ENCODE data around the gene GULP1. TPM values are rescaled to one million over a fixed set of nuclear protein-coding genes. Genes with fewer than 3 reads are reported as not detected.

Gene GULP1
- total RNA-seq, 1 experiment from 2014 or later: 76.0 TPM

GRCh38 chr2:188315750-188316149 lies 24.1 kb downstream of the GULP1 start:
- H3K36me3 ChIP-seq (ENCODE audit: control insufficient read depth in 1 of 2, insufficient read depth in 2 of 2, low read length in 2 of 2): no peaks in the 10 kb centered on the region
- BruUV-seq (replicated peaks): no TSS peak
- no peak for TF ChIP-seq EZH2 (IDR thresholded peaks at IDR 0.05)
- H3K4me3 ChIP-seq (replicated peaks in 1 of 2; ENCODE audit: low read depth in 1 of 2, low read length in 2 of 2): no peak overlapping the region
- H4K20me1 ChIP-seq (ENCODE audit: insufficient read depth): no peaks in the 10 kb centered on the region
- H3K27me3 ChIP-seq (ENCODE audit: insufficient read depth, low read length): no peaks in the 10 kb centered on the region
- peaks cover 0 to 18% of the 10 kb centered on the region in 2 experiments; a peak in 1 of 4 replicates for H3K4me1 ChIP-seq (ENCODE audit: control insufficient read depth in 1 of 2, insufficient read depth in 2 of 2, low read length in 2 of 2)
- peaks cover 98% of the 10 kb centered on the region for H3K79me2 ChIP-seq (ENCODE audit: insufficient read depth, low read length)
- H2AFZ ChIP-seq (ENCODE audit: low read depth, low read length, poor library complexity, severe bottlenecking): no peak overlapping the region
- no peak for DNase-seq (ENCODE audit: low read depth, low spot score)
- no peak for ATAC-seq
- H3K9me3 ChIP-seq (ENCODE audit: control insufficient read depth in 1 of 2, insufficient read depth in 1 of 2, low read depth in 1 of 2, low read length in 2 of 2): no peaks in the 10 kb centered on the region
- ChIA-PET POLR2A (no interaction called here), RAD21 (ENCODE audit: low non-redundant PET in 1 of 2, low total read pairs in 2 of 2, uncharacterized antibody in 2 of 2, unreplicated experiment in 2 of 2) (no interaction called here), CTCF (no interaction called here)
- no peak overlapping the region for H3K4me2 ChIP-seq (ENCODE audit: low read length)
- intact Hi-C loops (cut with micrococcal nuclease): no loop called here
- H3K9me2 ChIP-seq (ENCODE audit: insufficient read depth): 0 out of 2 replicates have a peak, but pooled peaks cover 3% of the 10 kb centered on the region
- no peak overlapping the region for H3K9ac ChIP-seq (ENCODE audit: low read length)
- H3K27ac ChIP-seq (ENCODE audit: low read depth, low read length): no peak overlapping the region

GRCh38 chr2:188316342-188316741 lies 24.7 kb downstream of the GULP1 start:
- Histone ChIP-seq H4K20me1 (ENCODE audit: insufficient read depth) (no peaks in the 10 kb centered on the region), H3K4me1 (ENCODE audit: control insufficient read depth in 1 of 2, insufficient read depth in 2 of 2, low read length in 2 of 2) (peaks cover 0 to 18% of the 10 kb centered on the region in 2 experiments; a peak in 1 of 4 replicates), H3K9me2 (ENCODE audit: insufficient read depth) (0 out of 2 replicates have a peak, but pooled peaks cover 3% of the 10 kb centered on the region), H3K4me3 (replicated peaks in 1 of 2; ENCODE audit: low read depth in 1 of 2, low read length in 2 of 2) (no peak overlapping the region), H3K9ac (ENCODE audit: low read length) (no peak overlapping the region), H3K36me3 (ENCODE audit: control insufficient read depth in 1 of 2, insufficient read depth in 2 of 2, low read length in 2 of 2) (no peaks in the 10 kb centered on the region), H3K79me2 (ENCODE audit: insufficient read depth, low read length) (peaks cover 98% of the 10 kb centered on the region), H3K4me2 (ENCODE audit: low read length) (no peak overlapping the region), H2AFZ (ENCODE audit: low read depth, low read length, poor library complexity, severe bottlenecking) (no peak overlapping the region), H3K9me3 (ENCODE audit: control insufficient read depth in 1 of 2, insufficient read depth in 1 of 2, low read depth in 1 of 2, low read length in 2 of 2) (no peaks in the 10 kb centered on the region), H3K27me3 (ENCODE audit: insufficient read depth, low read length) (no peaks in the 10 kb centered on the region), H3K27ac (ENCODE audit: low read depth, low read length) (no peak overlapping the region)
- no TSS peak for BruUV-seq (replicated peaks)
- intact Hi-C loops (cut with micrococcal nuclease): no loop called here
- ATAC-seq: no peak
- DNase-seq (ENCODE audit: low read depth, low spot score): no peak
- POLR2A ChIA-PET: no interaction called here
- RAD21 ChIA-PET (ENCODE audit: low non-redundant PET in 1 of 2, low total read pairs in 2 of 2, uncharacterized antibody in 2 of 2, unreplicated experiment in 2 of 2): no interaction called here
- CTCF ChIA-PET: no interaction called here
- TF ChIP-seq TCF7L2 (IDR thresholded peaks at IDR 0.05; ENCODE audit: borderline replicate concordance, extremely low read depth, insufficient read depth, insufficient read length) (no peak), JUND (IDR thresholded peaks at IDR 0.05) (no peak)
